Osteoblast (primary cell): ENCODE results near the gene NR0B2. TPM values are rescaled to one million over a fixed set of nuclear protein-coding genes. Genes with fewer than 3 reads are reported as not detected.

Source experiments
- DNase-seq: peaks from one replicate; pipeline ENCODE4 v3.0.0; 2011; ENCODE audit warnings: low spot score, mixed read lengths; ENCODE audit not compliant: insufficient read length; ENCODE audit errors: missing footprints
- H2AFZ ChIP-seq: 2 replicates; pipeline ENCODE4 v1.6.0; 2011; ENCODE audit warnings: mild to moderate bottlenecking, low read length
- H3K27ac ChIP-seq: 2 replicates; pipeline ENCODE4 v1.5.1; 2011; ENCODE audit warnings: mild to moderate bottlenecking, low read depth, low read length, moderate library complexity
- H3K27me3 ChIP-seq: 2 replicates; pipeline ENCODE4 v1.6.0; 2012; ENCODE audit warnings: mild to moderate bottlenecking, control low read depth, inconsistent platforms, low read length, moderate library complexity; ENCODE audit not compliant: insufficient read depth
- H3K36me3 ChIP-seq: 2 replicates; pipeline ENCODE4 v1.5.1; 2011; ENCODE audit warnings: mild to moderate bottlenecking, low read length, control low read depth, moderate library complexity; ENCODE audit not compliant: insufficient read depth
- H3K4me1 ChIP-seq: 2 replicates; pipeline ENCODE4 v1.5.1; 2011; ENCODE audit warnings: mild to moderate bottlenecking, low read length, control low read depth, moderate library complexity; ENCODE audit not compliant: insufficient read depth
- H3K4me2 ChIP-seq: 2 replicates; pipeline ENCODE4 v1.6.0; 2011; ENCODE audit warnings: mild to moderate bottlenecking, low read length; ENCODE audit not compliant: insufficient read depth
- H3K4me3 ChIP-seq: fragments of 200-600 bp; sonication (generic); 3 replicates; pipeline ENCODE4 v1.5.1; 2012; ENCODE audit warnings: mild to moderate bottlenecking, low read length, inconsistent platforms; ENCODE audit not compliant: insufficient read depth
- H3K79me2 ChIP-seq: 2 replicates; pipeline ENCODE4 v1.6.0; 2012; ENCODE audit warnings: mild to moderate bottlenecking, low read length, control low read depth, inconsistent platforms; ENCODE audit not compliant: insufficient read depth
- H3K9me3 ChIP-seq: 2 replicates; pipeline ENCODE4 v1.5.1; 2011; ENCODE audit warnings: low read depth, low read length, control low read depth
- H4K20me1 ChIP-seq: 2 replicates; pipeline ENCODE4 v1.6.0; 2012; ENCODE audit warnings: mild to moderate bottlenecking, low read length, control low read depth; ENCODE audit not compliant: insufficient read depth
- CTCF ChIP-seq: IDR thresholded peaks from 2 replicates; pipeline ENCODE4 v1.5.1; 2011; ENCODE audit warnings: mild to moderate bottlenecking, low read depth, low read length, moderate library complexity; ENCODE audit errors: extremely low read depth
- total RNA-seq: library from RNA; depleted of rRNA; stranded (reverse); fragments of >200 nt; gene quantifications from 2 replicates; pipeline ENCODE4 v1.2.3, GENCODE V29; 2012

NR0B2 gene
- total RNA-seq, 1 donor, result not detected

GRCh38 chr1:26951821-26952497, 38.2 kb upstream of the NR0B2 start:
- TF ChIP-seq CTCF, result no peak
- Histone ChIP-seq H2AFZ (no peak overlapping the region), H3K4me2 (no peak overlapping the region), H3K79me2 (no peaks in the 10 kb centered on the region), H3K27me3 (peaks cover 8% of the 10 kb centered on the region), H3K4me1 (no peaks in the 10 kb centered on the region), H3K36me3 (peaks cover under 1% of the 10 kb centered on the region), H4K20me1 (no peaks in the 10 kb centered on the region), H3K4me3 (no peak overlapping the region), H3K27ac (no peak overlapping the region), H3K9me3 (peaks cover 4% of the 10 kb centered on the region)
- DNase-seq, result no peak

GRCh38 chr1:26951216-26951615, 37.4 kb upstream of the NR0B2 start:
- H3K27ac ChIP-seq, result no peak overlapping the region
- no peaks in the 10 kb centered on the region for H3K79me2 ChIP-seq
- H3K36me3 ChIP-seq, result peaks cover 6% of the 10 kb centered on the region
- no peak overlapping the region for H3K4me3 ChIP-seq
- H3K27me3 ChIP-seq, result peaks cover 4% of the 10 kb centered on the region
- H3K9me3 ChIP-seq, result peaks cover 4% of the 10 kb centered on the region
- no peak for DNase-seq
- H4K20me1 ChIP-seq, result no peaks in the 10 kb centered on the region
- H2AFZ ChIP-seq, result no peak overlapping the region
- no peaks in the 10 kb centered on the region for H3K4me1 ChIP-seq
- H3K4me2 ChIP-seq, result no peak overlapping the region
- TF ChIP-seq CTCF, result no peak

- Histone ChIP-seq H2AFZ (no peak overlapping the region), H3K4me3 (no peak overlapping the region), H3K36me3 (peaks cover 12% of the 10 kb centered on the region), H3K27me3 (no peaks in the 10 kb centered on the region), H3K4me1 (no peaks in the 10 kb centered on the region), H3K79me2 (no peaks in the 10 kb centered on the region), H3K27ac (no peak overlapping the region), H4K20me1 (no peaks in the 10 kb centered on the region), H3K4me2 (no peak overlapping the region), H3K9me3 (no peaks in the 10 kb centered on the region)
- TF ChIP-seq CTCF, result no peak
- no peak for DNase-seq
Measured at GRCh38 chr1:26950602-26951001, 36.8 kb upstream of the NR0B2 start.

GRCh38 chr1:26949926-26950319, 36.1 kb upstream of the NR0B2 start:
- no peaks in the 10 kb centered on the region for H4K20me1 ChIP-seq
- no peak overlapping the region for H2AFZ ChIP-seq
- H3K4me3 ChIP-seq, result no peak overlapping the region
- H3K4me2 ChIP-seq, result no peak overlapping the region
- no peak for TF ChIP-seq CTCF
- H3K36me3 ChIP-seq, result peaks cover 18% of the 10 kb centered on the region
- H3K4me1 ChIP-seq, result no peaks in the 10 kb centered on the region
- no peak overlapping the region for H3K27ac ChIP-seq
- H3K27me3 ChIP-seq, result no peaks in the 10 kb centered on the region
- no peaks in the 10 kb centered on the region for H3K9me3 ChIP-seq
- H3K79me2 ChIP-seq, result no peaks in the 10 kb centered on the region
- DNase-seq, result no peak
